HG02970 (cell line): ENCODE results near the gene MSANTD1.

Source experiments
- ATAC-seq: cut with Tn5 transposase; IDR thresholded peaks from one replicate; pipeline ENCODE4 v1.9.1; 2021; ENCODE audit warnings: mild to moderate bottlenecking, moderate library complexity, moderate number of reproducible peaks; ENCODE audit not compliant: unreplicated experiment, low FRiP score

Gene MSANTD1

DNA sequence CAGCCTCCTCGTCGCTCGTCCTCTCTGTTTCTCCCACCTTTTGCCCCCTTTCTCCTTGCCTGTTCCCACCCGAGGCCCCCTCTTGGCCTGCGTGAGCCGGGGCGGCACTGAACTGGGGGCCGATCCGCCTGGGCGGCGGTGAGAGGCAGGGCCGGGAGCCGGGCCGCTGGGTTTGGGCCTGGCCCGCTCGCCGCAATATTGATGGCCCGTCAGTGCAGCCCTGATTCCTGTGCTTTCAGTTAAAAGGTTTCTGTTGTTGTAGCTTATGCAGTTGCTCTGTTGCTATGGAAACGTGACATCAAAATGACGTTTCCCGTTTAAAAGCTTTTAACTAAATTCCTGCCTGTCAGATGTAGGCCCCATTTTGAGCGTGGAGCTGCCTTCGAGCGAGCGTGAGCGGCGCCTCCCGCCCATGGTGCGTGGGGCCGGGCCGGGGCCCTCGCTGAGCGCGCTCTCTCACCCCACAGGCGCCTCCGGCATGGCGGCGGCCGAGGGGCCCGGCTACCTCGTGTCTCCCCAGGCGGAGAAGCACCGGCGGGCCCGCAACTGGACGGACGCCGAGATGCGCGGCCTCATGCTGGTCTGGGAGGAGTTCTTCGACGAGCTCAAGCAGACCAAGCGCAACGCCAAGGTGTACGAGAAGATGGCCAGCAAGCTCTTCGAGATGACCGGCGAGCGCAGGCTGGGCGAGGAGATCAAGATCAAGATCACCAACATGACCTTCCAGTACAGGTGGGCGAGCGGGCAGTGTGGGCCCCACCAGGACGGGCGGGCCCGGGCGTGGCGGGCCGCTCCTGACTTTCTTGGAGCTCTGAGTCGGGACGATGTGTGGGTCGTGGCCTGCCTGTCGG, at the start of gene MSANTD1:
TSS of gene MSANTD1 (plus strand) at position 349 of the 851 bp plus-strand sequence. CDS start at position 413, 64 bp downstream.
- no peak for ATAC-seq

DNA sequence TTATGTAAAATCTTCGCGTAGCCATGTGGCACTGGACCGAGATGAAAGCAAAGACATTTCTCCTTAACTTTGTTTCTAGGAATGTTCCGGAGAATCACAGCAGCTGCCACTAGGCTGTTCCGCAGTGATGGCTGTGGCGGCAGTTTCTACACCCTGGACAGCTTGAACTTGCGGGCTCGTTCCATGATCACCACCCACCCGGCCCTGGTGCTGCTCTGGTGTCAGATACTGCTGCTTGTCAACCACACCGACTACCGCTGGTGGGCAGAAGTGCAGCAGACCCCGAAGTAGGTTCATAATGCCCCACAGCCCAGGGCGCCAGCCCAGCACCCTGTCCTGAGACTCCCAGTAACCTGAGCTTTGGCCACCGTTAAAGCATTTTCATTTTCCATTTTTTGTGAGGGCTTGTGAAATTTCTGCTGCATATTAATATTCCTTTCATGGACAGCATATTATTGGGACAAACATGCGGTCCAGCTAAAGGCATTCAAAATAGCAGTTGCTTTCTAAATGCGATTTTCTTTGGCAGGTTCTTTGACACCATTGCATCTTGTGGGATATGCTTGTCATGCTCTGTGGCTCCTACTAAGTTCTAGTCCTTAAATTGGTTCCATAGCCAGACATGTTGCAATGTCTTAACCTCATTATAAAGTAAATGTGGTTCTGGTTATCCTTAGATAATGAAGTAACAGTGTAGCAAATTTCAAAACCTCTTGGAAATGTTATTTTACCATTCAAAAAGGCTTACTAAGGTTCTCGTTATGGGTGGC, 49.1 kb upstream of the MSANTD1 start:
- ATAC-seq: no peak

DNA sequence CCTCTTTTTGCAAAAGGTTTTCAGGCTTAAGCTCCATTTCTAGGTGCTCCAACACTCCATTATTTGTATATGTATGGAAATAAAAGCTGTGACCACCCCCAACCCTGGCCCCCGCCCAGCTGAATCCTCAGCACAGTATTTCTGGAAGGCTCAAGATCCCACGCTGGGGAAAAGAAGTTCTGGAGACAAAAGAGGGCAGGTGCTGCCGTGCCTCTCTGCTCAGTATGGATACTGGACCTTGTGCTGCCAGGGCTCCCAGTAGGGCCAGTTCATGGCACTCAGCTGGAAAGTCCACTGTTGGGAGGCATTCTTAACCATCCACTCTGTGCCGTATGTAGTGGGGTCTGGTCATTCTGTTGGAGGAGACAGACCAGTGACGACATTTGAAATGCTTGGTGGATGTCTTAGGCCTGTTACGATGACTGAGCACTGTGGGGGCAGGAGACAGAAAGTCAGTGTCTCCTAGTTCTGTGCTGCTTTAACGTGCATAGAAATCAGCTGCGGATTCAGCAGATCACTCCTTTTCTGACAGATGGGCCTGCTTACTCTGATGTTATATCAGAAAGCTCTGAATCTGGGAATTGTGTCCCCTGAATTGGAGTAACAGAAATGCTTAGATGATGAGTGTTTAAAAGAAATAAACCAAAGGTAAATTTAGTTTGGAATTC, 48.4 kb upstream of the MSANTD1 start:
- no peak for ATAC-seq

GRCh38 chr4:3201718-3202702, 46.9 kb upstream of the MSANTD1 start:
- ATAC-seq: no peak

- ATAC-seq: no peak
Observed at GRCh38 chr4:3202836-3203820, 45.8 kb upstream of the MSANTD1 start.

DNA sequence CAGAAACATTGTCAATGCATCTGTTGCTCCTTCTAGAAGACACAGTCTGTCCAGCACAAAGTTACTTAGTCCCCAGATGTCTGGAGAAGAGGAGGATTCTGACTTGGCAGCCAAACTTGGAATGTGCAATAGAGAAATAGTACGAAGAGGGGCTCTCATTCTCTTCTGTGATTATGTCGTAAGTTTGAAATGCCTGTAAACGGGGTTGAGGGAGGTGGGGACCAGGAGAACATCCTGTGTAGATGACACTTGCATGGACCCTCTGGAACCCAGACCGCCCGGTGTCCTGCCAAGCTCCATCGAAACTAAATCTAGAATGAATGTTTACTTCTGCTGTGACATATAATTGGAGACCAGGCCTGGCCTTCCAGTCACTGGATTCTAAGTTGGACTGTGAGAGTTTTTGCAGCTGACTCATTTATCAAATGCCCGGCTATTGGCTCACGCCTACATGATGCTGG, 45.0 kb upstream of the MSANTD1 start:
- ATAC-seq: no peak

- ATAC-seq: no peak
Observed at GRCh38 chr4:3205995-3206394, 43.0 kb upstream of the MSANTD1 start.

GRCh38 chr4:3206439-3207100, 42.4 kb upstream of the MSANTD1 start:
- no peak for ATAC-seq

GRCh38 chr4:3207531-3208037, 41.4 kb upstream of the MSANTD1 start:
- no peak for ATAC-seq

- no peak for ATAC-seq
Observed at GRCh38 chr4:3208826-3209225, 40.1 kb upstream of the MSANTD1 start.

DNA sequence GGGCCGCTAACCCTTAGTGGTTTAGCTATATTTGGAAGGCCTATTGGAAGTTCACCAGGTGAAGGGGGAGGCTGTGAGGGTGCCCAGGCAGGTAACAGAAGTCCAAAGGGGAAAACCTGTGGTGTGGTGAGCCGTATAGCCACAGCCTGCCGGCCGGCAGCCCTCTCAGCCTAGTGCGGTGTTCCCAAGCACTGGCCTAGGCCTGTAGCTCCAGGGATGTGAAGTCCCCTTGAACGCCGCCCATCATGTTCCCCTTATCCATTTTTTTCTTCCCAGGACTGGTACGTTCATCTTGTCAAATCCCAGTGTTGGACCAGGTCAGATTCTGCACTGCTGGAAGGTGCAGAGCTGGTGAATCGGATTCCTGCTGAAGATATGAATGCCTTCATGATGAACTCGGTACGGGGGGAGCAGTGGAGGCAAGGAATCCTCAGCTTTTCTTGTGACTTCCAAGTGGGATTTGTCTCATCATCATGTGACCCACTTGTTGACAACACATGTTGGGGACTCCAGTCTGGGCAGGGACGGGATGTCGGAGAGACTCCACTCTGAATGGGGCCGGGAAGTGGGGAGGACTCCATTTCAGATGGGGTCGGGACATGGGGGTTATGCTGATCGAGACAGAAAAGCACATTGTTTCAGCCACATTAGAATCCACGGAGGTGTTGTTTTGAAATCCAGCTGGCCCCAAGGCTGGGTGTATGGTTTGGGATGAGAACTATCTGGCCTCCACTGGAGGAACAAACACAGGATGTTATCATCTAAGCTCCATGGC, 39.2 kb upstream of the MSANTD1 start:
- no peak for ATAC-seq

GRCh38 chr4:3210467-3210866, 38.5 kb upstream of the MSANTD1 start:
- no peak for ATAC-seq

GRCh38 chr4:3211866-3212265, 37.1 kb upstream of the MSANTD1 start:
- no peak for ATAC-seq

DNA sequence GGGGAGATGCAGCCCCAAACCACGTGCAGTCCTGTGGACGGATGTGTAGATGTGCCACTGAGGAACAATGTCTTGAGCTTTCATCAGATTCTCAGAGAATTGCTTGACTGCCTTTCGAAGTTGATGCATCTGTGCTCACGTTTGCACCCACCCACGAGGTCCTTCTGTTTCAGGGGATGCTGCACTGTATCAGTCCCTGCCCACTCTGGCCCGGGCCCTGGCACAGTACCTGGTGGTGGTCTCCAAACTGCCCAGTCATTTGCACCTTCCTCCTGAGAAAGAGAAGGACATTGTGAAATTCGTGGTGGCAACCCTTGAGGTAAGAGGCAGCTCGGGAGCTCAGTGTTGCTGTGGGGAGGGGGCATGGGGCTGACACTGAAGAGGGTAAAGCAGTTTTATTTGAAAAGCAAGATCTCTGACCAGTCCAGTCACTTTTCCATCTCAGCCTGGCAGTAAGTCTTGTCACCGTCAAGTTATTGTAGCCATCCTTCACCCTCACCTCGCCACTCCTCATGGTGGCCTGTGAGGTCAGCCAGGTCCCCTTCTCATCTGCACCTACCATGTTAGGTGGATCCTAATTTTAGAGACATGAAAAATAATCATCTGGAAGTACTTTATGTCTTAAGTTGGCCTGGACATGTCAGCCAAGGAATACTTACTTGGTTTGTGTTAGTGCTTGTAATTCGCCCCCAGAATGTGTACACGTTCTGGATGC, 36.4 kb upstream of the MSANTD1 start:
- no peak for ATAC-seq

DNA sequence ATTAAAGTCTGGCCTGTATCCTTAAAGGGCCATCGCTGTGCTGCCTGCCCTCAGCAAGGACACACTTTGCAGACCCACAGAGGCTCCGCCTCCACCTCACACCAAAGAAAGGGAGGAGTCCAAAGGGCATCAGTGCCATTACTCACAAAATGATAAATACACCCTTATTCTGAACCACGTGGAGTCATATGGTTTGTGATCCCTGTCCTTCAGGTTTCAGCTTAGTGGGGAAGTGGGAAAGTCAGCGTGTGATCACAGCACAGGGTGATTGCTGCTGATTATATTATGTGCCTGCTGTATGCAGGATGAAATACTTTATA, 35.9 kb upstream of the MSANTD1 start:
- ATAC-seq: no peak

- no peak for ATAC-seq
Observed at GRCh38 chr4:3213661-3214250, 35.2 kb upstream of the MSANTD1 start.
